Adrenal gland (tissue), 19 donors: ENCODE results near the gene ZFTA. TPM values are rescaled to one million over a fixed set of nuclear protein-coding genes. Genes with fewer than 3 reads are reported as not detected.
A peak's percentile ranks its signal among the peaks of the same experiment; 100 is the strongest.

ENCODE experiments used
- DNase-seq, 7 donors: peaks; one replicate each; pipeline ENCODE4 v3.0.0-alpha.2; 2019 to 2020
- H3K27ac ChIP-seq, 5 donors: fragments of 200-600 bp; sonication (generic) in 4 of 5; 1 replicate in 3 of 5; 2 replicates in 2 of 5; pipeline versions ENCODE4 v1.5.1 to v1.8.0; 2016 to 2020; ENCODE audit warnings: mild to moderate bottlenecking in 1 of 5
- H3K27me3 ChIP-seq: fragments of 200-600 bp; 2 replicates; pipeline ENCODE4 v1.8.0; 2021
- H3K36me3 ChIP-seq, 2 donors: fragments of 200-600 bp; replicated peaks in 1 of 2; 1 replicate in 1 of 2; 2 replicates in 1 of 2; pipeline versions ENCODE4 v1.5.1 to v1.8.0; 2018 to 2022
- H3K4me1 ChIP-seq, 2 donors: fragments of 200-600 bp; replicated peaks in 1 of 2; 1 replicate in 1 of 2; 2 replicates in 1 of 2; pipeline versions ENCODE4 v1.5.1 to v1.8.0; 2018 to 2021
- H3K4me3 ChIP-seq, 4 donors: fragments of 200-600 bp; sonication (generic) in 3 of 4; one replicate each; pipeline ENCODE4 v1.5.1; 2016 to 2018
- H3K9me3 ChIP-seq, 3 donors: fragments of 200-600 bp; sonication (generic) in 1 of 3; replicated peaks in 1 of 3; 1 replicate in 2 of 3; 2 replicates in 1 of 3; pipeline versions ENCODE4 v1.5.1 to v1.8.0; 2016 to 2021
- POLR2A ChIP-seq, 2 donors: fragments of 450-650 bp; IDR thresholded peaks; one replicate each; pipeline ENCODE4 v1.6.1; 2017; ENCODE audit warnings: antibody characterized with exemption in 2 of 2, mild to moderate bottlenecking in 2 of 2, moderate library complexity in 1 of 2
- WGBS, 4 donors: extraction: QIAGEN DNeasy Blood & Tissue Kit in 2 of 4; methylation state at CpG; one replicate each; pipeline versions ENCODE4 v1.1.5 to v1.1.7; 2013 to 2017; 5-methylcytosine and 5-hydroxymethylcytosine counted together
- intact Hi-C, 2 donors: fragments of 100-400 bp; cut with DNase I; formaldehyde crosslinking; loops; one replicate each; pipeline versions ENCODE4 v1.14.1 to v1.15.0; 2022 to 2023
- long read RNA-seq, 10 donors: library from polyadenylated mRNA in 3 of 10; unstranded in 2 of 10; stranded (forward) in 1 of 10; transcript quantifications; one replicate each; pipeline ENCODE4 v2.0.0 and lab custom pipeline, GENCODE V29; 2021 to 2026
- polyA plus RNA-seq, 3 donors: library from polyadenylated mRNA; stranded (reverse); fragments of 200-250 nt in 2 of 3; fragments of 350-450 nt in 1 of 3; fragmentation: Illumina TruSeq in 1 of 3; extraction: RNeasy Lipid Tissue Mini Kit (QIAGEN cat#74804) in 1 of 3; gene quantifications; one replicate each; pipeline ENCODE4 v1.2.3, GENCODE V29; 2013 to 2014
- total RNA-seq, 9 donors: library from RNA; depleted of rRNA in 4 of 9; stranded (reverse); fragments of >200 nt in 4 of 9; fragments of 120-200 nt in 1 of 9; fragmentation: NEBNext Ultra II Directional in 1 of 9; extraction: Animal tissue kit (Norgen Biotek cat#: 25700) in 1 of 9; gene quantifications; one replicate each; pipeline versions ENCODE4 v1.1.0 to v1.2.4, GENCODE V29; 2013 to 2023
- TF ChIP-seq, protein P1 (sequence below), 6 experiments: fragments of 450-650 bp in 4 of 6; fragments of 200-600 bp in 2 of 6; sonication (generic) in 1 of 6; IDR thresholded peaks; 1 replicate in 5 of 6; 2 replicates in 1 of 6; pipeline versions ENCODE4 v1.5.1 to v1.8.0; 2016 to 2021; ENCODE audit warnings: antibody characterized with exemption in 6 of 6, mild to moderate bottlenecking in 2 of 6, moderate library complexity in 1 of 6
- donor health status: healthy with polysubstance abuse.
- donor health status: Bipolar disorder and iron deficiency.
- donor health status: DM: yes; HTN: yes; CAD: no.
- donor health status: DM: no; HTN: no; CAD: no.
- donor health status: DM: no; HTN: no; CAD: no.
- donor health status: DM: yes; HTN: yes; CAD: no.

Gene ZFTA
- total RNA-seq (10 to 100 TPM in 8 of 9 donors, 1 to 10 TPM in 1; 8.1 to 20.2 (median 15.2) TPM), polyA plus RNA-seq (10 to 100 TPM in 2 of 3 donors, 1 to 10 TPM in 1; 3.6 to 15.9 (median 10.3) TPM)
- long read RNA-seq, donor 1, result 0 reads
- long read RNA-seq, donor 2, full-length matches to known transcripts, result 1 of 1 reads
- long read RNA-seq, donor 2, partial matches to known transcripts, result 0 of 1 reads
- long read RNA-seq, donor 2, other reads (novel, unspliced or antisense), result 0 of 1 reads
- long read RNA-seq, donor 3, result 0 reads
- long read RNA-seq, donor 4, partial matches to known transcripts, result 0 of 1 reads
- long read RNA-seq, donor 4, other reads (novel, unspliced or antisense), result 1 of 1 reads
- long read RNA-seq, donor 5, partial matches to known transcripts, result 0 of 15 reads
- long read RNA-seq, donor 5, other reads (novel, unspliced or antisense), result 14 of 15 reads
- long read RNA-seq, donor 6, partial matches to known transcripts, result 0 of 1 reads
- long read RNA-seq, donor 6, other reads (novel, unspliced or antisense), result 1 of 1 reads
- long read RNA-seq, donor 7, result 0 reads
- long read RNA-seq, donor 8, partial matches to known transcripts, result 9 of 9 reads
- long read RNA-seq, donor 8, other reads (novel, unspliced or antisense), result 0 of 9 reads
- long read RNA-seq, donor 9, result 0 reads
- long read RNA-seq, donor 10, partial matches to known transcripts, result 0 of 1 reads
- long read RNA-seq, donor 10, other reads (novel, unspliced or antisense), result 0 of 1 reads

DNA sequence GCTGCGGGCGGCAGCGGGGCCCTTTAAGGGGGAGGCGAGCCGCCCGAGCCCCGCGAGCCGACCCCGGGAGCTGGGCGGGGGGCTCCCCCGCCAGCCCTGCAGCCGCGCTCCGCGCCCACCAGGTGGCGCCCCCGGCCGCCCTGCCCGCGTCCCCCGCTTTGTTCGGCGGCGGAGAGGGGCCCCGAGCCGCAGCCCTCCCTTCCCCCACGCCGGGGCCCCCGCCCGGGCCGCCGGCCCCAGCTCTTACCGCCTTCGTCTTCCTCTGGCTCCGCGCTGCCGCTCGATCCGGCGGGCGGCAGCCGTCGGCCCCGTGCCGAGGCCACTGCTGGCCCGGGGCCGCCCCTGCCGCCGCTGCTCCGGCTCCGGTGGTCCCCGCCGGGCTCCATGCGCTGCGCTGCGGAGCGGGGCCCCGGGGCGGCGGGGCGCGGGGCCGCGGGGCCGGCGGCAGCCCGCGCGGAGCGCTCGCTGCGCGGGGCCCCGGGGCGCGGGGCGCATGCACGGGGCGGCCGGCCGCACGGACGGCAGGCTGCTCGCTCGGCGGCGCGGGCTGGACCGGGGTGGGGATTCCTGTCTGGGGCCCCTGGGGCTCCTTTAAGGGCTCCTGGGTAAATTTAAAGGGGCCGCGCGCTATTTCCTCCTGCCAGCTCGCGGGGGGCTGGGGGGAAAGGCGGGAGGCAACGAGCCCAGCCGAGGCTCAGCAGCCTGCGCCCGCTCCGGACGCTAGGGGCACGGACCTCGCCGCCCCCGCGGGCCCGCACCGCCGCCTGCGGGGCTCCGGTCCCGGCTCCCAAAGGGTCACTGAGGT lies at the start of gene ZFTA:
ZFTA (minus strand) TSS at position 539 of the 805 bp plus-strand sequence; CDS start at position 386, 153 bp downstream.
- peak within 1 kb of the TSS; percentile 56 to 97 (median 74) for H3K4me3 ChIP-seq

GRCh38 chr11:63817758-63818498 lies 49.4 kb upstream of the ZFTA start:
- H3K27me3 ChIP-seq, result no peaks in the 10 kb centered on the region
- TF ChIP-seq POLR2A (IDR thresholded peaks at IDR 0.05), result no peak
- TF ChIP-seq, protein P1, sequence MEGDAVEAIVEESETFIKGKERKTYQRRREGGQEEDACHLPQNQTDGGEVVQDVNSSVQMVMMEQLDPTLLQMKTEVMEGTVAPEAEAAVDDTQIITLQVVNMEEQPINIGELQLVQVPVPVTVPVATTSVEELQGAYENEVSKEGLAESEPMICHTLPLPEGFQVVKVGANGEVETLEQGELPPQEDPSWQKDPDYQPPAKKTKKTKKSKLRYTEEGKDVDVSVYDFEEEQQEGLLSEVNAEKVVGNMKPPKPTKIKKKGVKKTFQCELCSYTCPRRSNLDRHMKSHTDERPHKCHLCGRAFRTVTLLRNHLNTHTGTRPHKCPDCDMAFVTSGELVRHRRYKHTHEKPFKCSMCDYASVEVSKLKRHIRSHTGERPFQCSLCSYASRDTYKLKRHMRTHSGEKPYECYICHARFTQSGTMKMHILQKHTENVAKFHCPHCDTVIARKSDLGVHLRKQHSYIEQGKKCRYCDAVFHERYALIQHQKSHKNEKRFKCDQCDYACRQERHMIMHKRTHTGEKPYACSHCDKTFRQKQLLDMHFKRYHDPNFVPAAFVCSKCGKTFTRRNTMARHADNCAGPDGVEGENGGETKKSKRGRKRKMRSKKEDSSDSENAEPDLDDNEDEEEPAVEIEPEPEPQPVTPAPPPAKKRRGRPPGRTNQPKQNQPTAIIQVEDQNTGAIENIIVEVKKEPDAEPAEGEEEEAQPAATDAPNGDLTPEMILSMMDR (IDR thresholded peaks at IDR 0.05), result no peak
- peaks cover 0 to 18% of the 10 kb centered on the region in 2 donors for H3K4me1 ChIP-seq
- intact Hi-C loops, result no loop called here
- H3K36me3 ChIP-seq, result peaks cover 0 to 52% of the 10 kb centered on the region in 2 donors
- H3K4me3 ChIP-seq, result no peak overlapping the region
- H3K27ac ChIP-seq, result no peak overlapping the region
- DNase-seq, result no peak
- H3K9me3 ChIP-seq, result no peaks in the 10 kb centered on the region
- WGBS, 4 donors, result 92 to 94% (median 93%) methylated on average over 12 to 27 of the region's 27 CpGs

More for the DNA sequence above, at the start of gene ZFTA:
- Histone ChIP-seq H3K4me1 (peaks cover 22 to 34% of the 10 kb centered on the region in 2 donors), H3K27me3 (no peaks in the 10 kb centered on the region), H3K36me3 (no peaks in the 10 kb centered on the region), H3K27ac (peak within 1 kb of the TSS in 4 of 5 donors; percentile 8 to 80 (median 65)), H3K9me3 (no peaks in the 10 kb centered on the region)
- peak; percentile 58 to 74 (median 61) for DNase-seq
- intact Hi-C loops, result loop anchor here in 1 of 2 donors (10.0 kb wide), 1 partner anchor 176 kb away; no protein-coding TSS in a partner anchor
- 0 to 1% (median 1%) methylated on average over 1 to 110 of the region's 113 CpGs; no CpG with 5 or more reads in 1 of the 4 donors for WGBS, 4 donors
- TF ChIP-seq, protein P1 (IDR thresholded peaks at IDR 0.05), result peak in 3 of 6 experiments; percentile 78 to 86 (median 81)
- peak in 1 of 2 donors; percentile 15 for TF ChIP-seq POLR2A (IDR thresholded peaks at IDR 0.05)

- Histone ChIP-seq H3K4me3 (no peak overlapping the region), H3K36me3 (peaks cover 0 to 40% of the 10 kb centered on the region in 2 donors), H3K4me1 (peaks cover 0 to 24% of the 10 kb centered on the region in 2 donors), H3K27ac (no peak overlapping the region), H3K9me3 (no peaks in the 10 kb centered on the region), H3K27me3 (no peaks in the 10 kb centered on the region)
- no peak for TF ChIP-seq POLR2A (IDR thresholded peaks at IDR 0.05)
- TF ChIP-seq, protein P1 (IDR thresholded peaks at IDR 0.05), result no peak
- WGBS, 4 donors, result 90 to 100% (median 94%) methylated on average over 3 of the region's 3 CpGs
- DNase-seq, result no peak
- intact Hi-C loops, result no loop called here
Measured at GRCh38 chr11:63816732-63817131, 48.2 kb upstream of the ZFTA start.
